Adrenal gland (tissue), 19 donors: Measurements from ENCODE around the gene AMDHD2. TPM values are rescaled to one million over a fixed set of nuclear protein-coding genes. Genes with fewer than 3 reads are reported as not detected.

ENCODE experiments used
- DNase-seq, 7 donors: peaks; one replicate each; pipeline ENCODE4 v3.0.0-alpha.2; 2019 to 2020
- H3K27ac ChIP-seq, 5 donors: fragments of 200-600 bp; sonication (generic) in 4 of 5; 1 replicate in 3 of 5; 2 replicates in 2 of 5; pipeline versions ENCODE4 v1.5.1 to v1.8.0; 2016 to 2020; ENCODE audit warnings: mild to moderate bottlenecking in 1 of 5
- H3K27me3 ChIP-seq: fragments of 200-600 bp; 2 replicates; pipeline ENCODE4 v1.8.0; 2021
- H3K36me3 ChIP-seq, 2 donors: fragments of 200-600 bp; replicated peaks in 1 of 2; 1 replicate in 1 of 2; 2 replicates in 1 of 2; pipeline versions ENCODE4 v1.5.1 to v1.8.0; 2018 to 2022
- H3K4me1 ChIP-seq, 2 donors: fragments of 200-600 bp; replicated peaks in 1 of 2; 1 replicate in 1 of 2; 2 replicates in 1 of 2; pipeline versions ENCODE4 v1.5.1 to v1.8.0; 2018 to 2021
- H3K4me3 ChIP-seq, 4 donors: fragments of 200-600 bp; sonication (generic) in 3 of 4; one replicate each; pipeline ENCODE4 v1.5.1; 2016 to 2018
- H3K9me3 ChIP-seq, 3 donors: fragments of 200-600 bp; sonication (generic) in 1 of 3; replicated peaks in 1 of 3; 1 replicate in 2 of 3; 2 replicates in 1 of 3; pipeline versions ENCODE4 v1.5.1 to v1.8.0; 2016 to 2021
- CTCF ChIP-seq, 6 experiments: fragments of 450-650 bp in 4 of 6; fragments of 200-600 bp in 2 of 6; sonication (generic) in 1 of 6; IDR thresholded peaks; 1 replicate in 5 of 6; 2 replicates in 1 of 6; pipeline versions ENCODE4 v1.5.1 to v1.8.0; 2016 to 2021; ENCODE audit warnings: antibody characterized with exemption in 6 of 6, mild to moderate bottlenecking in 2 of 6, moderate library complexity in 1 of 6
- POLR2A ChIP-seq, 2 donors: fragments of 450-650 bp; IDR thresholded peaks; one replicate each; pipeline ENCODE4 v1.6.1; 2017; ENCODE audit warnings: antibody characterized with exemption in 2 of 2, mild to moderate bottlenecking in 2 of 2, moderate library complexity in 1 of 2
- WGBS, 4 donors: extraction: QIAGEN DNeasy Blood & Tissue Kit in 2 of 4; methylation state at CpG; one replicate each; pipeline versions ENCODE4 v1.1.5 to v1.1.7; 2013 to 2017; 5-methylcytosine and 5-hydroxymethylcytosine counted together
- intact Hi-C, 2 donors: fragments of 100-400 bp; cut with DNase I; formaldehyde crosslinking; loops; one replicate each; pipeline versions ENCODE4 v1.14.1 to v1.15.0; 2022 to 2023
- long read RNA-seq, 10 donors: library from polyadenylated mRNA in 3 of 10; unstranded in 2 of 10; stranded (forward) in 1 of 10; transcript quantifications; one replicate each; pipeline ENCODE4 v2.0.0 and lab custom pipeline, GENCODE V29; 2021 to 2026
- polyA plus RNA-seq, 3 donors: library from polyadenylated mRNA; stranded (reverse); fragments of 200-250 nt in 2 of 3; fragments of 350-450 nt in 1 of 3; fragmentation: Illumina TruSeq in 1 of 3; extraction: RNeasy Lipid Tissue Mini Kit (QIAGEN cat#74804) in 1 of 3; gene quantifications; one replicate each; pipeline ENCODE4 v1.2.3, GENCODE V29; 2013 to 2014
- total RNA-seq, 9 donors: library from RNA; depleted of rRNA in 4 of 9; stranded (reverse); fragments of >200 nt in 4 of 9; fragments of 120-200 nt in 1 of 9; fragmentation: NEBNext Ultra II Directional in 1 of 9; extraction: Animal tissue kit (Norgen Biotek cat#: 25700) in 1 of 9; gene quantifications; one replicate each; pipeline versions ENCODE4 v1.1.0 to v1.2.4, GENCODE V29; 2013 to 2023
- donor health status: healthy with polysubstance abuse.
- donor health status: Bipolar disorder and iron deficiency.
- donor health status: DM: yes; HTN: yes; CAD: no.
- donor health status: DM: no; HTN: no; CAD: no.
- donor health status: DM: no; HTN: no; CAD: no.
- donor health status: DM: yes; HTN: yes; CAD: no.

The AMDHD2 gene
- total RNA-seq: 100 to 1,000 TPM in 1 of 9 donors, 10 to 100 TPM in 8; 21.9 to 131 (median 65.2) TPM
- polyA plus RNA-seq: 100 to 1,000 TPM in 1 of 3 donors, 10 to 100 TPM in 1, 1 to 10 TPM in 1; 3.1 to 131 (median 54.6) TPM
- long read RNA-seq, donor 1, transcript AMDHD2-201 (11 exons, 1,459 nt): major isoform, 6 of 10 reads
- long read RNA-seq, donor 1, partial matches to known transcripts: 0 of 10 reads
- long read RNA-seq, donor 1, other reads (novel, unspliced or antisense): 0 of 10 reads
- long read RNA-seq, donor 2, partial matches to known transcripts: 0 of 3 reads
- long read RNA-seq, donor 2, other reads (novel, unspliced or antisense): 0 of 3 reads
- long read RNA-seq, donor 3, partial matches to known transcripts: 0 of 5 reads
- long read RNA-seq, donor 3, other reads (novel, unspliced or antisense): 0 of 5 reads
- long read RNA-seq, donor 4, transcript AMDHD2-201 (11 exons, 1,459 nt): major isoform, 11 of 24 reads
- long read RNA-seq, donor 4, transcript AMDHD2-202 (10 exons, 3,273 nt): minor isoform, 5 of 24 reads
- long read RNA-seq, donor 4, partial matches to known transcripts: 3 of 24 reads
- long read RNA-seq, donor 4, other reads (novel, unspliced or antisense): 3 of 24 reads
- long read RNA-seq, donor 5, transcript AMDHD2-201 (11 exons, 1,459 nt): major isoform, 72 of 172 reads
- long read RNA-seq, donor 5, transcript AMDHD2-219 (10 exons, 2,890 nt): minor isoform, 12 of 172 reads
- long read RNA-seq, donor 5, transcript AMDHD2-202 (10 exons, 3,273 nt): minor isoform, 20 of 172 reads
- long read RNA-seq, donor 5, partial matches to known transcripts: 20 of 172 reads
- long read RNA-seq, donor 5, other reads (novel, unspliced or antisense): 47 of 172 reads
- long read RNA-seq, donor 6, transcript AMDHD2-201 (11 exons, 1,459 nt): major isoform, 8 of 20 reads
- long read RNA-seq, donor 6, partial matches to known transcripts: 0 of 20 reads
- long read RNA-seq, donor 6, other reads (novel, unspliced or antisense): 8 of 20 reads
- long read RNA-seq, donor 7, partial matches to known transcripts: 0 of 5 reads
- long read RNA-seq, donor 7, other reads (novel, unspliced or antisense): 0 of 5 reads
- long read RNA-seq, donor 8, partial matches to known transcripts: 0 of 7 reads
- long read RNA-seq, donor 8, other reads (novel, unspliced or antisense): 0 of 7 reads
- long read RNA-seq, donor 9, partial matches to known transcripts: 0 of 2 reads
- long read RNA-seq, donor 9, other reads (novel, unspliced or antisense): 0 of 2 reads
- long read RNA-seq, donor 10, partial matches to known transcripts: 0 of 9 reads
- long read RNA-seq, donor 10, other reads (novel, unspliced or antisense): 0 of 9 reads

- TF ChIP-seq POLR2A (IDR thresholded peaks at IDR 0.05) (peak; percentile 52 to 85), CTCF (IDR thresholded peaks at IDR 0.05) (no peak)
- no peaks in the 10 kb centered on the region for H3K27me3 ChIP-seq
- 0 to 1% (median 0%) methylated on average over 1 to 83 of the region's 83 CpGs for WGBS, 4 donors
- peak within 1 kb of the TSS in 3 of 4 donors; percentile 39 to 89 (median 73) for H3K4me3 ChIP-seq
- peak within 1 kb of the TSS; percentile 25 to 99 (median 96) for H3K27ac ChIP-seq
- intact Hi-C loops: no loop called here
- peaks cover 0 to 30% of the 10 kb centered on the region in 2 donors for H3K36me3 ChIP-seq
- DNase-seq: peak; percentile 92 to 97 (median 94)
- no peaks in the 10 kb centered on the region for H3K9me3 ChIP-seq
- H3K4me1 ChIP-seq: peaks cover 45 to 55% of the 10 kb centered on the region in 2 donors
Observed at GRCh38 chr16:2520097-2520783, at the start of gene AMDHD2. AMDHD2 (plus strand) TSS chr16:2520371; CDS start chr16:2520459, 88 bp downstream.

GRCh38 chr16:2470603-2471015 lies 49.6 kb upstream of the AMDHD2 start:
- no peak for DNase-seq
- TF ChIP-seq CTCF (IDR thresholded peaks at IDR 0.05): no peak
- TF ChIP-seq POLR2A (IDR thresholded peaks at IDR 0.05): no peak
- peaks cover 17% of the 10 kb centered on the region for H3K27me3 ChIP-seq
- intact Hi-C loops: no loop called here
- H3K4me3 ChIP-seq: no peak overlapping the region
- H3K27ac ChIP-seq: no peak overlapping the region
- H3K4me1 ChIP-seq: peaks cover 35 to 56% of the 10 kb centered on the region in 2 donors
- H3K36me3 ChIP-seq: no peaks in the 10 kb centered on the region
- 41 to 50% methylated on average over 9 of the region's 9 CpGs; no CpG with 5 or more reads in 2 of the 4 donors for WGBS, 4 donors
- no peaks in the 10 kb centered on the region for H3K9me3 ChIP-seq

GRCh38 chr16:2471016-2471652 lies 49.0 kb upstream of the AMDHD2 start, which contains the start of gene NTN3:
NTN3 (plus strand) TSS chr16:2471297; CDS start chr16:2471702, 405 bp downstream.
- TF ChIP-seq CTCF (IDR thresholded peaks at IDR 0.05) (no peak), POLR2A (IDR thresholded peaks at IDR 0.05) (no peak)
- H3K27me3 ChIP-seq: peaks cover 17% of the 10 kb centered on the region
- 0 to 2% (median 1%) methylated on average over 1 to 59 of the region's 59 CpGs; no CpG with 5 or more reads in 1 of the 4 donors for WGBS, 4 donors
- intact Hi-C loops: no loop called here
- H3K4me1 ChIP-seq: peaks cover 37 to 61% of the 10 kb centered on the region in 2 donors
- no peaks in the 10 kb centered on the region for H3K9me3 ChIP-seq
- no peaks in the 10 kb centered on the region for H3K36me3 ChIP-seq
- H3K4me3 ChIP-seq: peak within 1 kb of the TSS in 1 of 4 donors; percentile 32
- H3K27ac ChIP-seq: peak within 1 kb of the TSS in 1 of 5 donors; percentile 8
- DNase-seq: peak in 1 of 7 donors; percentile 24
